Measurements from ENCODE around the gene PGPEP1. TPM values are rescaled to one million over a fixed set of nuclear protein-coding genes. Genes with fewer than 3 reads are reported as not detected.

PGPEP1 gene
- total RNA-seq, 4 donors from 2014 or later, result 15.6 to 25.2 (median 18.0) TPM

GRCh38 chr19:18364826-18365528, 24.6 kb downstream of the PGPEP1 start:
- no peak for DNase-seq (ENCODE audit: low spot score)
- no peak for TF ChIP-seq CTCF (IDR thresholded peaks at IDR 0.05)
- ATAC-seq (ENCODE audit: low FRiP score), result peak; percentile 63

- ATAC-seq (ENCODE audit: low FRiP score) (no peak), DNase-seq (ENCODE audit: low spot score) (no peak)
- no peak for TF ChIP-seq CTCF (IDR thresholded peaks at IDR 0.05)
Measured at GRCh38 chr19:18366021-18366435, 25.6 kb downstream of the PGPEP1 start.

GRCh38 chr19:18368504-18369222, 28.3 kb downstream of the PGPEP1 start:
- ATAC-seq (ENCODE audit: low FRiP score), result no peak

GRCh38 chr19:18373407-18373891, 33.1 kb downstream of the PGPEP1 start:
- ATAC-seq (ENCODE audit: low FRiP score) (no peak), DNase-seq (ENCODE audit: low spot score) (no peak)
- no peak for TF ChIP-seq CTCF (IDR thresholded peaks at IDR 0.05)

More at GRCh38 chr19:18368504-18369222, 28.3 kb downstream of the PGPEP1 start:
- TF ChIP-seq CTCF (IDR thresholded peaks at IDR 0.05), result no peak
- DNase-seq (ENCODE audit: low spot score), result no peak

GRCh38 chr19:18373892-18374629, 33.7 kb downstream of the PGPEP1 start:
- ATAC-seq (ENCODE audit: low FRiP score), result peak; percentile 96

GRCh38 chr19:18377026-18377425, 36.6 kb downstream of the PGPEP1 start:
- no peak for DNase-seq (ENCODE audit: low spot score)
- no peak for ATAC-seq (ENCODE audit: low FRiP score)
- no peak for TF ChIP-seq CTCF (IDR thresholded peaks at IDR 0.05)

More at GRCh38 chr19:18373892-18374629, 33.7 kb downstream of the PGPEP1 start:
- DNase-seq (ENCODE audit: low spot score), result peak; percentile 81
- TF ChIP-seq CTCF (IDR thresholded peaks at IDR 0.05), result no peak
